ENCODE measurements around the gene GABPB2.

GRCh38 chr1:151060657-151061421 is 9.7 kb upstream of the GABPB2 start:
- TF ChIP-seq, protein P1, sequence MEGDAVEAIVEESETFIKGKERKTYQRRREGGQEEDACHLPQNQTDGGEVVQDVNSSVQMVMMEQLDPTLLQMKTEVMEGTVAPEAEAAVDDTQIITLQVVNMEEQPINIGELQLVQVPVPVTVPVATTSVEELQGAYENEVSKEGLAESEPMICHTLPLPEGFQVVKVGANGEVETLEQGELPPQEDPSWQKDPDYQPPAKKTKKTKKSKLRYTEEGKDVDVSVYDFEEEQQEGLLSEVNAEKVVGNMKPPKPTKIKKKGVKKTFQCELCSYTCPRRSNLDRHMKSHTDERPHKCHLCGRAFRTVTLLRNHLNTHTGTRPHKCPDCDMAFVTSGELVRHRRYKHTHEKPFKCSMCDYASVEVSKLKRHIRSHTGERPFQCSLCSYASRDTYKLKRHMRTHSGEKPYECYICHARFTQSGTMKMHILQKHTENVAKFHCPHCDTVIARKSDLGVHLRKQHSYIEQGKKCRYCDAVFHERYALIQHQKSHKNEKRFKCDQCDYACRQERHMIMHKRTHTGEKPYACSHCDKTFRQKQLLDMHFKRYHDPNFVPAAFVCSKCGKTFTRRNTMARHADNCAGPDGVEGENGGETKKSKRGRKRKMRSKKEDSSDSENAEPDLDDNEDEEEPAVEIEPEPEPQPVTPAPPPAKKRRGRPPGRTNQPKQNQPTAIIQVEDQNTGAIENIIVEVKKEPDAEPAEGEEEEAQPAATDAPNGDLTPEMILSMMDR (IDR thresholded peaks at IDR 0.05; ENCODE audit: insufficient read depth, low read length, poor library complexity, severe bottlenecking), result no peak
- no peak for TF ChIP-seq EZH2phosphoT487 (conservative IDR thresholded peaks at IDR 0.05; ENCODE audit: low read length)
